Fibroblast of skin of left biceps (primary cell): Measurements from ENCODE around the gene RAB40C.

ENCODE experiments used
- DNase-seq, 2 experiments: peaks; one replicate each; pipeline ENCODE4 v3.0.0-alpha.2; 2013; ENCODE audit warnings: low read depth in 2 of 2

Gene RAB40C

GRCh38 chr16:589658-590187, at the start of gene RAB40C:
Gene RAB40C (plus strand): TSS chr16:590066. CDS start chr16:590292, 226 bp downstream.
- peak; percentile 94 for DNase-seq

GRCh38 chr16:540645-541340, 49.1 kb upstream of the RAB40C start:
- no peak for DNase-seq

- DNase-seq: no peak
These were observed 46.3 kb upstream of the RAB40C start for GRCh38 chr16:543301-544164.

GRCh38 chr16:544517-544916, 45.3 kb upstream of the RAB40C start:
- DNase-seq: no peak

GRCh38 chr16:546909-547770, 42.7 kb upstream of the RAB40C start:
- no peak for DNase-seq

GRCh38 chr16:548586-548985, 41.3 kb upstream of the RAB40C start:
- DNase-seq: no peak

- no peak for DNase-seq
These were observed 40.2 kb upstream of the RAB40C start for GRCh38 chr16:549544-550263.

GRCh38 chr16:551210-551609, 38.7 kb upstream of the RAB40C start:
- no peak for DNase-seq

GRCh38 chr16:552171-552570, 37.7 kb upstream of the RAB40C start:
- no peak for DNase-seq

- no peak for DNase-seq
These were observed 36.1 kb upstream of the RAB40C start for GRCh38 chr16:553601-554296.

- DNase-seq: no peak
These were observed 35.6 kb upstream of the RAB40C start for GRCh38 chr16:554297-554621.

GRCh38 chr16:554640-555365, 35.1 kb upstream of the RAB40C start:
- no peak for DNase-seq

GRCh38 chr16:555528-556473, 34.1 kb upstream of the RAB40C start:
- DNase-seq: no peak

- no peak for DNase-seq
These were observed 33.2 kb upstream of the RAB40C start for GRCh38 chr16:556474-557173.

- DNase-seq: no peak
These were observed 32.2 kb upstream of the RAB40C start for GRCh38 chr16:557463-558297.

GRCh38 chr16:558298-559020, 31.4 kb upstream of the RAB40C start:
- no peak for DNase-seq

- no peak for DNase-seq
These were observed 30.9 kb upstream of the RAB40C start for GRCh38 chr16:559021-559380.
